ENCODE data around the gene AMOTL2.

AMOTL2 gene

DNA sequence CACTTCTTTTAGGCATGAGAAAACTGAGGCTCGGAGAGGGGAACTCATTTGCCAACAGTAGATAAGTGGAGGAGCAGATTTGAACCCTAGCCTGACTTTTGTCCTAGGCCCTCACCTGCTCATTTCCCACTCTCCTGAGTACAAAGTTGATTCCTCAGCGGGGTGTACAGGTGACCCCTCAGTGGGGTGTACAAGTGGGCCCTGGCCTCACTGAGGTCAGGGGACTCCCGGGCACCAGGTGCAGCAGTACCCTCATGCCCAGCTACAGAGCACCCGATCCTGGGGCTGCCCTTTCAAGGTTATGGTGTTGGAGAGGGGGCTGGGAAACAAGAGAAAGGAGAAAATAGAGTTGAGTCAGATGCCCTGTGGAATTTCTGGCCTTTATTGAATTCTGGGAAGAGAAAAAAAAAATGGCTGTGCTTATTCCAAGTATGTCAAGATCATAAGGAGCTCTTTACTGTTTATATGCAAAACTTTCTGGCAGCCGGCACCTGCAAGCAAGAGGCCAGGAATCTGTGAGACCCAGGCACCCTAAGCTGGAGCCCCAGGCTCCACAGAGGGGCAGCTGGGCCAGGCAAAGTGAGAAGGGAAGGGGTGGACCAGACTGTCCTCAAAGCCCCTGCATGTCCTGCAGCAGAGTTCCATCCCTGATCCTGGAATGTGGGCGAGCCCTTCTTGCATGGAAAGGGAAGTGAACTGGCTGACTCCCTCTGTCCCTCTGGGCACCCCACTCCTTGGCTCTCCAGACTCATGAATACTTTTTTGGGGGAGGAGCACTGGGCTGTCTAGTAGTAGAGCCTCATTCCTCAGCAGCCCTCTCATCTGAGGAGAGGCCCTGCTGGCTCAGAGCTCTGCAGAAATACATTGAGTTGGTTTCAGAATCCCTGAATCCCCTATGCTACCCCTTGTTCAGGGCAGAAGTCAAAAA, 43.1 kb downstream of the AMOTL2 start:
- DNase-seq = no peak

DNA sequence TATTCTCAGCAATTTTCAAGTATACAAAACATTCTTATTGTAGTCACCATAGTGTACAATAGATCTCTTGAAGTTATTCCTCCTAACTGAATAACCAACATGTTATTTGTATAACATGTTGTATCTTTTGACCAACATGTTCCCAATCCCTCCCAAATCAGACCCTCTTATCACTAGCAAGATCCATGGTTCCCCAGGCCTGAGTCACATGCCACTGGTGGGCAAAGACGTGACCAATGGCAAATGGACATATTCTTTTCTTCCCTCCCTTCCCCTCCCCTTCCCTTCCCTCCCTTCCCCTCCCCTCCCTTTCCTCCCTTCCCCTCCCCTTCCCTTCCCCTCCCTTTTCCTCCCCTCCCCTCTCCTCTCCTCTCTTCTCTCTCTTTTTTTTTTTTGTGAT, 45.4 kb downstream of the AMOTL2 start:
- DNase-seq = no peak

DNA sequence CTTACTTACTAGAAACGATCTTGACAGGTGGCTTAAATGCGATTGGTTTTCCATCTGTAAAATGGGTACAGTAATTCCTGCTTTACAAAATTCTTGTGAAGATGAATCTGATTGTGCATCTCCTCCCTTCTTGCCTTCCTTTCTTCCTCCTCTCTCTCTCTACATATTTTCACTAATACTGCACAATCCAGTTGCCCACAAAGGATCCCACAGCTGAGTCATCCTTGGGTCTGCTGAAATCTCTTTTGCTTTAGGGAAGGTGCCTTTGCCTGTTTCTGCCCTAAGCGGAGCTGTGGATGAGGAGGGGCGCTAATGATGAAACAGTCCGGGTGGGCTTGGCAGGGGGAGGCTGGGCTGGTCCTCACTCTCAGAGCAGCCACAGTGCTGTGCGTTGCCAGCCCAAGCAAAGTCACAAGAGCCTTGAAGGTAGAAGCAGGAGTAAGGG, 46.1 kb downstream of the AMOTL2 start:
- DNase-seq = no peak

DNA sequence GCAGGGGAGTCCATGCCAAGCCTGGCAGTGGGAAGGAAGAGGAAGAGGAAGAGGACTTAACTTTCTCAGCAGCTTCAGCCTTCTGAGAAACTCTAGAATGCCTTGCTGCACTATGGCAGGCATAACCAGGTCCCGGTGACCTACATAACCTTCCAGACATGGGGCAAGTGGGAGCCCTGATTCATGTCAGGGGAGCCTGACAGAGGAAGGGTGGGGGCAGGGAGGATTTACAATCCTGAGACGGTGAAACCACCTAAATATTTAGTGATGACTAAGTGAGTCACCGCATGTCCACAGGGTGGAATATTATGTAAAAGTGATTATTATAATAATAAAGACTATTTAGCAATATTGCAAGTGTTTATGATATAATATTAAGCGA, 46.7 kb downstream of the AMOTL2 start:
- DNase-seq = no peak

DNA sequence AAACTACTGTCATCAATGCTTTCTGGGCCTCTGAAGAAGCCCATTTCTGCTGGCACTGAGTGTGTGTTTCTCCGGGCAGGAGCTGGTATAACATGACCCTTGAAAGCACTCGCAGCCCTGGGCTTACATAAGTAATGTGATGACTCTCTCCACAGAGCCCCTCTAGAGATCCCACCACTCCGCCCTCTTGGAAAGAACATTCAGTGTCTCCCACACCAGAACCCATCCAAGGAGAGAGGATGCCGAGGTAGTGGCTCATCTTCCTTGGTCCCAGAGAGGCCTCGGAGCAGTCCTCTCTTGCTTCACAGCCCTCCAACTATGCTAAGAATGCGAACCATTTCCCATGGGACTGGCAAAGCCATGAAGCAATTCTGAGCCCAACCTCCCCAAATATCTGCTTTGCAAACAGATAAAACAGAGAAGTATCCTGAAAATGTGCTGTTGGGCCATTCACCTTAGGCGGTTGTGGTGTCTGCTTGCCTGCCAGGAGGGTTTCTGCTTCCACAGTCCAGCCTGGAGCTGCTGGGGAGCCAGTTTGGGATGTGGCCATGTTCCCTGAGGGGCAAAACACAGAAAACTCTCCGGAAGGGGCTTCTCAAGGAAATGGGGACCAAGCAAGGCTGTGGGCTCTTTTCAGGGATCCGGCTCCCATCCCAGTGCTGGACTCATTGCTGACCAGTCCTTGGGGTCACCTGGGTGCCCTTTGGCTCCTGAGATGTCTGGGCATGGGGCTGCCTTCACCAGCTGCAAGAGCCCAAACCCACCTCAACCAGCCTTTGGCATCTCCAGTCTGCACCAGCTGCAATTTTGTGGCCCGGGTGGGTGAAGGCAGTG, 47.3 kb downstream of the AMOTL2 start:
- DNase-seq = no peak

DNA sequence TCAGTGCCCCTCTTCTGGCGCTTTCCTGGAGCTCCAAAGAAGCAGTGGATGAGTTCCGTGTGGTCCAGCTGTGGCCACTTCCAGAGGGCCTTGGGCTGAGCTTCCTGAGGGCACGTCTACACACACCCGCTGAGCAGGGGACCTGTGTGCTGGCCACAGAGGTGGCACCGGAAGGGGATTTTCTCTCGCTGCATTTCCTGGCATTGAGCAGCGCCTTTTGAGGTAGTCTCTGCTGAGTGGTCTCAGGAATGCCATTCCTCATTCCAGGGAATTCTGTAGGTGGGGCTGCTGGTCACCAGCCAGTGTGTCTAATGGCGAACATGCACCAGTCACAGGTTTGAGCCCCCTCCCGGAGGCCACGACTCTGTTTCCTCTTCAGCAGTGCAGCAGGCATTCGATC, 48.1 kb downstream of the AMOTL2 start:
- DNase-seq = no peak

DNA sequence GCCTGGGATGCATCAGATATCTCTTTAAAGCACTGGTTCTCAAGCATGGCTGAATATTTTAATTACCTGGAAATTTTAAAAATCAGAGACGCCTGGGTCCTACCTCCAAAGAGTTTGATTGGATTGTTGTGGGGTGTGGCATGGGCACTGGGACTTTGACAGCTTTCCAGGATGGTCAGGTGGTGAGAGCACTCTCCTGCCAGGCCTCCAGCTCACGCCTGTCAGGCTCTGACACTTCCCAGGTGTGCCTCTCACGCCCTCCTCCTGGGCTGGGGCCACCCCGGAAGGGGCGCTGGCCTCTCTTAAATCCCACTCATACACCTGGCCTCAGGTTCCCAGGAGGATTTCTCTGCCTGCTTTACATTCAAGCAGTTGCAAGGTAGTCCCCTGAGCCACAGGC, 48.5 kb downstream of the AMOTL2 start:
- DNase-seq = no peak

DNA sequence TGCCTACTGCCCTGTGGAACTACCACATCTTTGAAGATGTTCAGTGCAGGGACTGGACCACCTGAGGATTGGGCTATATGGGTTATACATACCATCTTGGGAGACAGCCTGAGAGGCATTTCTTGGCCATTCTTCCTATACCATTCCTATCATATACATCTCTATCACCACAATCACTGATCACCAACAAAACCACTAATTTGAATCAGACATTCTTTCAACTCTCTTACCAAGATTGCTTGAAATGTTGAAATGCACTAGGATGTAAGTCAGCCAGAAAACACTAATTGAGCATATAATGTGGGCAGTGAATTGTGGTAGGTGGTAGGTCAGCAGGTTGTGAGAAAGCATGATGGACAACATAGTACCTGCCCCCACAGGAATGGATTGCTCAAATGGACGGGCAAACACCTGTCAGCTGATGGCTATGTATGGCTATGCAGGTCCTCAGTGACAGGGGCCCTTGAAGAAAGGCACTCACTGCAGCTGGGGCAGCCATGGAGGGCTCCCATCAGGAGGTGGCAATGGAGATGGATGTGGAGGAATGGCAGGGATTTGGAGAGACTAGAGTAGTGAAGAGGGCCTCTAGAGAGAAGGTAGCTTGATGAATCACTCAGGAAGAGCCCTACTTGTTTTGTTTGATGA, 49.1 kb downstream of the AMOTL2 start:
- DNase-seq = no peak

DNA sequence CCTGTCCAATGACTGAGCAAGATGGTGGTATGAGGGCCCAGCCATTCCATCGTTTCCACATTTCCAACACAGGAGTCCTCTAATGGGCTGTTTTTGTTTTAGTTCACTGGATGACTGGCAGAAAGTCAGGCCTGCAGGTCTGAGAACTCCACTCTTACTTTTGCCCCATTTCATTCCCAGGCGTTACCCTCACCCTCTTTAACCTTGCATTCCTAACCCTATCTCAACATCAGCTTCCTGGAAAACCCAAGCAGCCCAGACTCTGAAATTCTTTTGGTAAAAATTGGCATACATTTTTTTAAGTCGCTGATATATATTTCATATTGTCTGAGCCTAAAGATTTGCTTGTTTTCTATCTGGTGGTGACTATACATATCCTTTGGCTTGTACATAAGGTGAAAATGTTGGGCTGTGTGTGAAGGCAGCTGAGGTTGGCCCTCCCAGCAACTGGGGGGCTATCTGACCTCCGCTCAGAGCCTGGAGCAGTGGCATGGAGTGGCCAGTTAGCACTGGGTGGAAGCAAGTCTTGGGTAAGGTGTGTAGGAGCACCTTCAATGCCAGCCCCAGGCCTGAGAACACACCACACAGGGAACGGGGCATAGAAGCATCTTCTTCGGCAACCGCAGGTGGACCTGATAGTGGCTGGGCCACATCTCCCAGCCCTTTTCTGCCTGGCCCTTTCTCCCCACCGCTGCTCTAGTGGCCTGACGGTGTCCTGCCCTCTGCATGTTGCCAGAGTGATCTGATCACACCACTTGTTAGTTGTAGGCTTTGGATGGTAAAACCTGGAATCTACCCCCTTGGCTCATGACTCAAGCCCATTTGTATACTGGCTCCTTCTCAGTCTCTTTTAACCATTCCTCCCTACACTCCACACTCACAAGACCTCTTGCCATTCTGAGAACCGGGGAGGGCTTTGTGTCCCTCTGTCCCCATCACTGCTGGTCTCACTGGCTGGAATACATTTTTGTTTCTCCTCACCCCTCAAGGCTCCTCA, 50.0 kb downstream of the AMOTL2 start:
- no peak for DNase-seq

DNA sequence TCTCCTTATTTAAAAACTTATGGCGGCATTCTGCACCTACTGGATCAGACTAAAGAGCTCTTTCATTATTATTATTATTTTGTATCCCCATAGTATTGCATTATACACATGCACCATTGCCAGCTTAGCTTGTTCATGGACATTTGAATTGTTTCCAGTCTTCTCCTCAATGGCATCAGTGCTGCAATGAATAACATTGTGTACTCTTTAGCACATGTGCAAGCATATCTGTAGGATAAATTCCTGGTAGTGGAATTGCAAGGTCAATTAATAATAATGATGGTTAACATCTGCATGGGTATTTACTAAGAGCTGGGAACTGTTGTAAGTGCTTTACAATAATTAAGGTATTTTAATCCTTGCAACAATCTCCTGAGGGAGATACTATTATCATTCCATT, 52.0 kb downstream of the AMOTL2 start:
- no peak for DNase-seq

DNA sequence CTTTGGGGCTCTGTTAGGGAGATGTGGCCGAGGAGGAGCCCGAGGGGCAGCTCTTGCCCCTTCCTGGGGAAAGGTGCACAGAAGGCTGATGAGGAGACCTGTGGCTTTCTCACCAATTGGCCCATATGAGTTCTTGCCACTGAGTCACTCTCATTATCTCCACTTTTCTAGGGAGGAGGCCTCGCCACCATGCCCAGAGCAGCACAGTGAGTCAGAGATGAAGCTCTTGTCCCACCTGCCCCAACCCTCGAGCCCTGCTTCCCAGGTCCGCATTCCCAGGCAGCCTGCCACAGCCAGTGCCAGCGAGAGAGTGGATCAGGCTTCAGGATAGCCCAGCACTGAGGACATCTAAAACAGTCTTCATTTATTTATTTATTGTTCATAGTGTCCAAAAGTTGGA, 53.5 kb downstream of the AMOTL2 start:
- DNase-seq = no peak

DNA sequence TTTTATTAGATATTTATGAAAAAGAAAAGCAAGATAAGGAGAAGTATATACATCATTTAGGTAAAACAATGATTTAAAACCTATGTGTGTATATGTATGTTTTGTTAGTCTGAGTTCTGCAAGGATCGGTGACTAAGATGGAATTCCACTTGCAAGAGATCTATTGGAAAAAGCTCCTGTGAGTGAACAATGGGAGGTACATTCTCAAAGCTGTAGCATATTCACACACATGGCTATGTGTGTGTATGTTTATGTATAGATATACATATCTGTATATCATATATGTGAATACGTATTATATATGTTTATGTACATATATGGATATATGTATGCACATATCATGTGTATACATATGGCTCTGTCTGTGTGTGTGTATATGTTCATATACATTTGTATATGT, 54.3 kb downstream of the AMOTL2 start:
- no peak for DNase-seq

DNA sequence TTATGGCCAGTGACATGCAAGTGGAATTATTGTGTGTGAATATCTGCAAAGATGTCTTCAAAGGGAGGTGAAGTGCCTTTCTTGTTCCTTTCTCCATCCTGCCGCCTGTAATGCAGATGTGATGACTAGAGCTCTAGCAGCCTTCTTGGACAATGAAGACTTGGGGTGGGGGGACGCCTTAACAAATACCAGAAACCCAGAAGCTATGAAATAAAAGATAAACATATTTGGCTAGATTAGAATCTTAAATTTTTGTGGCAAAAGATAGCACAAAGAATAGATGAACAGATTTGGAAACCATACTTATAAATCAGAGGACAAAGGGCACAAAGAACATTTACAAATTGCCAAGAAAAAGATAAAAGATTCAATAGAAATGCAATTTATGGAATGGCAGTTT, 56.1 kb downstream of the AMOTL2 start:
- DNase-seq = no peak

DNA sequence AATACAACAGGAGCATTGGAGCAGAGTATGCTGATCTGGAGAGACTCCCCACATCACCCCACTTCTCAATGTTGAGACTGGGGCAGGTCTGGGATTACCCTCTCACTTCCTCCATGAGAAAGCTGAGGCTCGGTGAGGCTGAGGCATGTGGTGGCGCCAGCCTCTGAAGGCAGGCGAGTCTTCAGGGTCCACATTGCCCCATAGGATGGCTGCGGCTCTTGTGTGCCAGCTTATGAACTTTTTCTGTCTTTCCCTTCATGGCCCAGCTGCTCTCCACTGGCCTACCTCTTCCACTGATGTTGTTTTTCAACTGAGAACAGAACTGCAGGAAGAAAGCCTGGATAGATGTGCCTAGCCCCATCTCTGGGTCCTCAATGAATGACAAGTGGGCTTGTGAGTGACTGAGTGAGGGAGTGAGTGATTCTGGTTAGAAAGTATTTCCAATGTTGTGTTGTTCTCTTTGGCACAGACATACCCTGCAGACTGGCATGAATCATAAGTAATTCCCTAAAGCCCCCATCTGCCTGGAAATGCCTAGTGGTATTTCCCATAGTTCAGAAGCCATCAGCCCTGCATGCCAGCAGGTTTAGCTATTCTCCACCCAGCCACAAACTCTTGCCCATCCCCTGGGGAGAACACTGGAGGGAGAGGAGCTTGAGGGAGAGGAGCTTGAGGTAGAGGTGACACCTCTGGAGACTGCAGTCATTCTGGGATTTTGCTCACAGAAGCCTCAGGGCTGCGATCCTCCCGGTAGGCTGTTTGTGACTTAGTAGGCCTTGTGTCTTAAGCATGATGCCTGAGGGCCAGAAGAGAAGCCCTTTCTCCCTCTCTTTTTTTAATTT, 56.9 kb downstream of the AMOTL2 start:
- DNase-seq = no peak

DNA sequence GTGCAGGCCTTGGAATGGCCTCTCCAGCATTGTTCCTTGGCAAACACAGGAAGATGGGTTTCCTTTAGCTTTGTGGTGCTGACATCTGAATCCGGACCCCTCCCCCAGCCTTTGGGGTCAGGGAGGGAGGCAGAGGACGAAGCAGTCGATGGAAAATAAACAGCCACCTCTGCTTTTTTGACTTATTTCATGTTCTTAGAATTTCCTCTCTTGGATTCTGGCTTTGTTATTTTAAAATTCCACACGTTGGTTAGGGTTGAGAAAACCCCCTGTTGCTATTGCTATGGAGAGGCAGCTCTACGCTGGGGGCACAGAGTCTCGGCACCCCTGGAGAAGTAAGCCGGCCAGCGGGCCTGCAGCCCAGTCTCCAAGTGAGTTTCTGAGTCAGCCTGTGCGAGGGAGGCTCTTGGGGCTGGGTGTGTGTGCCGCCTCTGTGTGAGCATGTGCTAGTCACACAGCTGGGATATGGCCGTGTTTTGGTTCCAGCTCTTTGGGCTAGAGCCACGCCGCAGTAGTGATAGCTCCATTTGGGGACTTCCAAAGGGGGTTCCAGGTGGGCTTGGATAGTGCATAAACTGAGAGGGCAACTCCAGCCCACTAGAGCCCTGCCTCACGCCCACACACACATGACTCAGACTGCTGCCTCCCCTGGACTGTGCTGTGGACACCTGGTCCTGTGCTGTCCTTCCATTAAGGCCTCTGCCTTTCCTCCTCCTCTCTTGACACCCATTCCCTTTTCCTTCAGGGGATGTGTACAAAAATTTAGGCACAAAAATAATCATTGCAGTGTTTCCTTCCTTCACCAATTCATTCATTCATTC, 58.8 kb downstream of the AMOTL2 start:
- no peak for DNase-seq

DNA sequence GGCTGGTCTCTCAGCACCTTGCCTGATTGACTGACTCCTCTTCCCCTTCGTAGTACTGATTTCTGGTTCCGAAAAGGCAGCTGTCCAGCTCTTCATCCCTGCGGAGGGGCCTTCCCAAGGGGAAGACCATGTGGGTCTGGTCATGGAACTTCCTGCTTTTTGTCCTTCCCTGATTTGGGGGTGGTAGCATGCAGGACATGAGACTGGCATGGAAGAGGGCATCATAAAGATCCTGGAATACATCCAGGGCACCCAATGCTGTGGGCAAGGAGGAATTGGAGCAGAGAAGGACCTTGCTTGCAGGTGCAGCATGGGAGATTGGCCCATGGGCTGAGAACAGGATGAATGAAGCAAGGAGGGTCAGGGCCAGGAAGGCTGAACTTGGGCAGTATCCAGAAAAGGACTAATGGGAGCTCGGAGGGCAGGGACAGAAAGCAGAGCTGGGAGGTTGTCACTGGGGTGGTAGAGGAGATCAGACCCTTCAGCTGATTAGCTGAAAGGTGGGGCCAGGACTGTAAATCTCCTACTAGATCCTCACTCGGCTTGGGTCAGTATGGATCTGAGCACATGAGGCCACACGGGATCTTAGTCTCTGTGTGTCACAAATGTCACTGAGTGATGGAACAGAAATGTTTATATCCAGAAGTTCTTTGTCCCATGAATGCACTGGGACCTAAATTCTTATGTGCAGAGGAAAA, 59.5 kb downstream of the AMOTL2 start:
- no peak for DNase-seq

DNA sequence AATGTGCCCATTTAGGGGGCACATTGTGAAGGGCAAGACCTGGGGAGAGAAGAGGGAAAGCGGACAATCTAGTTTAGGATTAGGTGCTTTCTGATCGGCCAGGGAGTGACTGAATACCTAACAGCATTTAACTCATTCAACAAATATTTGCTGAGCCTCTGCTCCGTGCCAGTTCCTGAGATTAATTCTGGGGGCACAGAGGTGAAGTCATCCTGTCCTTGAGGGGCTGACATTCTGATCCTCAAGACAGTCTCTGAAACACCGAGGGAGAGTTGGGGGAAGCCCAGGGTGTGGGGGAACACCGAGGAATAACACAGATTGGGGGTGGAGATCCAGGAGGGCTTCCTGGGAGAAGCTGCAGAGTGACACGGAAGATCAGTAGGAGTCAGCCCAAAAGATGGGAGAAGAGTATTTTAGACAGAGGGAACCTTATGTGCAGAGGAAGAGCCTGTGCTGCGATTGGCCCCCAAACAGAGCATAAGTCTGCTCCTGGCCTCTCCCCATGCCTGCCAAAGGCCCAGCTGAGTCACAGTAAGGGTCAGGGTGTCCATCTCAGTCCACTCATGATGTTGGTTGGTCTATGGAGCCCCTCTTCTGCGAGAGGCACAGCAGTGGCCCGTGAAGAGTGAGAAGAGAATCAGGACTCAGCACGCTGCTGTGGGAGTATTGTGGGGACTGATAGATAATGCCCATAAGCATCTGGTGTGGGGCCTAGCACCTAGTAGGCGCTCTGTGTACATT, 60.2 kb downstream of the AMOTL2 start:
- no peak for DNase-seq

DNA sequence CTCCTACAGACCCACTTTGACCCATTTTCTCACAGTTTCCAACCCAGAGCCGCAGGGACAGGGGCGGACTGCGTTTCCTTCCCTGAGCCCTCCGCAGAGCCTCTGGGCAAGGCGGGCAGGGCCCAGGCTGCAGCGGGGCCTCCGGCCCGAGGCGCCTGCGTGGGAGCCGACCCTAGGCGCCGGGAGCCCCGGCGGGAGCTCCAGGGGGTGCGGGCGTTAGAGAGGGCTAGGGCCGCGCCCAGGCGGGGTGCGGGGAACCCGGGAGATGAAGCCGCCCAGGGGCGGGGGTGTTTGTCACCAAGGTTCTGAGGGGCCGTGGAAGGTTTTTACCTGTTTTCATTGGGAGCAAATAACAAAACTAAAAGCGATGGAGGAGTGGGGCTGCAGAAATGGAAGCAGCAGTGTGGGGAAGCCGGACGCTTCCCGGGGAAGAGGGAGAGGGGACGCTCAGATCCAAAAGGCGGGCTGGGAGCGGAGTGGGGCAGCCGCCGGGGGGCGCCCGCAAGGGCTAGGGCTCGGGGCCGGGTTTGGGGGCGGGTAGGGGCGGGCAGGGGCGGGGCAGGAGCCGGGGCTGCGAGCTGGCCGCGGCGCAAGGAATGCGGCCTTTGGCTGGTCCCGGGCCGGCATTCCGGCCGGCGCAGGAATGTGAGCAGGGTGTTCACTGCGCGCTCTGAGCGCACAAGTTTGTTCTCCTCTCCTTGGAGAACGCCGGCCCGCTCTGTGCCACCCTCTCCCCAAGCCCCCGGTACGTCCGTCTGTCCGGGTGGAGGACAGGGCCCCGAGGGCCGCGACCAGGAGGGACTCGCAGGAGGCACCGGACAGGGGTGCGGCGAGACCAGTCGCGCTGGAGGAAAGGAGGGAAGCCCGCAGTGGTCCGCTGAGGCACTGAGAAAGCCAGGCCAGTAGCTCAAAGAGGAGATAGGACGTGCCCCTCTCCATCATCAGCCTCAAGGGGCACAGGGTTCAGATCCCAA, 61.1 kb downstream of the AMOTL2 start:
- DNase-seq = no peak
